A549 (cell line): Measurements from ENCODE around the gene MBTPS2.

Experiments
- CEBPB ChIP-seq, 2 experiments: fragments of >200 bp in 1 of 2; sonication (Bioruptor Twin) in 1 of 2; formaldehyde crosslinking in 1 of 2; IDR thresholded peaks; 2 replicates each; pipeline ENCODE4 v1.6.1; 2012 to 2016
- EP300 ChIP-seq, 2 experiments: fragments of >200 bp; sonication (Bioruptor Twin); formaldehyde crosslinking; IDR thresholded peaks; 2 replicates in 1 of 2; 3 replicates in 1 of 2; pipeline ENCODE4 v1.6.1; 2016 to 2017
- ESRRA ChIP-seq: fragments of 150-350 bp; IDR thresholded peaks from 2 replicates; pipeline ENCODE4 v1.6.1; 2014; ENCODE audit warnings: mild to moderate bottlenecking, low read length, borderline replicate concordance
- FOSL2 ChIP-seq, 2 experiments: fragments of 450-650 bp in 1 of 2; fragments of >200 bp in 1 of 2; sonication (Bioruptor Twin) in 1 of 2; formaldehyde crosslinking; IDR thresholded peaks; 2 replicates each; pipeline versions ENCODE4 v1.5.0 to v1.6.1; 2016 to 2020; ENCODE audit warnings: mild to moderate bottlenecking in 1 of 2, moderate library complexity in 1 of 2
- HDAC2 ChIP-seq: fragments of 200-600 bp; sonication (generic); IDR thresholded peaks from 2 replicates; pipeline ENCODE4 v1.6.1; 2016
- NR3C1 ChIP-seq: fragments of >200 bp; sonication (Bioruptor Twin); formaldehyde crosslinking; IDR thresholded peaks from 3 replicates; pipeline ENCODE4 v1.6.1; 2017
- POLR2A ChIP-seq: IDR thresholded peaks from 2 replicates; pipeline ENCODE4 v1.6.1; 2012; ENCODE audit warnings: mild to moderate bottlenecking, low read length
- SMC3 ChIP-seq: fragments of >200 bp; sonication (Bioruptor Twin); formaldehyde crosslinking; IDR thresholded peaks from 3 replicates; pipeline ENCODE4 v1.6.1; 2018; ENCODE audit warnings: inconsistent platforms
- SREBF2 ChIP-seq: fragments of 450-650 bp; IDR thresholded peaks from 2 replicates; pipeline ENCODE4 v1.6.1; 2014; ENCODE audit warnings: mild to moderate bottlenecking, moderate library complexity
- TF ChIP-seq, protein P1 (sequence below): IDR thresholded peaks from 2 replicates; pipeline ENCODE4 v1.6.1; 2012
- TF ChIP-seq, protein P2 (sequence below): fragments of >200 bp; sonication (Bioruptor Twin); formaldehyde crosslinking; IDR thresholded peaks from 3 replicates; pipeline ENCODE4 v1.5.1; 2016
- TF ChIP-seq, protein P3 (sequence below): fragments of 250-450 bp; sonication (Bioruptor Pico); IDR thresholded peaks from 2 replicates; pipeline ENCODE4 v1.5.0; 2021; ENCODE audit warnings: mild to moderate bottlenecking, moderate library complexity, borderline replicate concordance
- TF ChIP-seq, protein P4 (sequence below): IDR thresholded peaks from 2 replicates; pipeline ENCODE4 v1.6.1; 2012

DNA sequence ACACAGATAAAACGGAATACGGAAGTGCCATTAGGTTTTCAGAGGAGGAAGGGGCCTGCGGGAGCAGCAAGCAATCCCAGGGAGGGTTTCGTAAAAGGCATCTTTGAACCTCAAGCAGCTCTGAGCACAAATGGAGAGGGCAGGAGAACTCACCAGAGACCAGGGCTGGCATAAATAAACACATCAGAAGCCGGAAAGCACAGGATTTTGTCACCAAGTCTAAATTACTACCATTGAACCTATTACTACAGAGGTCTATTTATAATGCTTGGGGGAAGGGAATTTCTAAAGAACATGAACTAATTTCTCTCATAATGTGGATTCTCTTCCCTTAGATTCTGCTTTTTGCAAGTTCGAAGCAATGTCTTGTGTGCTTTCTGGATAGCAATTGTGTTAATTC lies 39.6 kb upstream of the MBTPS2 start:
- TF ChIP-seq, protein P1, sequence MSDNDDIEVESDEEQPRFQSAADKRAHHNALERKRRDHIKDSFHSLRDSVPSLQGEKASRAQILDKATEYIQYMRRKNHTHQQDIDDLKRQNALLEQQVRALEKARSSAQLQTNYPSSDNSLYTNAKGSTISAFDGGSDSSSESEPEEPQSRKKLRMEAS = no peak
- TF ChIP-seq, protein P2, sequence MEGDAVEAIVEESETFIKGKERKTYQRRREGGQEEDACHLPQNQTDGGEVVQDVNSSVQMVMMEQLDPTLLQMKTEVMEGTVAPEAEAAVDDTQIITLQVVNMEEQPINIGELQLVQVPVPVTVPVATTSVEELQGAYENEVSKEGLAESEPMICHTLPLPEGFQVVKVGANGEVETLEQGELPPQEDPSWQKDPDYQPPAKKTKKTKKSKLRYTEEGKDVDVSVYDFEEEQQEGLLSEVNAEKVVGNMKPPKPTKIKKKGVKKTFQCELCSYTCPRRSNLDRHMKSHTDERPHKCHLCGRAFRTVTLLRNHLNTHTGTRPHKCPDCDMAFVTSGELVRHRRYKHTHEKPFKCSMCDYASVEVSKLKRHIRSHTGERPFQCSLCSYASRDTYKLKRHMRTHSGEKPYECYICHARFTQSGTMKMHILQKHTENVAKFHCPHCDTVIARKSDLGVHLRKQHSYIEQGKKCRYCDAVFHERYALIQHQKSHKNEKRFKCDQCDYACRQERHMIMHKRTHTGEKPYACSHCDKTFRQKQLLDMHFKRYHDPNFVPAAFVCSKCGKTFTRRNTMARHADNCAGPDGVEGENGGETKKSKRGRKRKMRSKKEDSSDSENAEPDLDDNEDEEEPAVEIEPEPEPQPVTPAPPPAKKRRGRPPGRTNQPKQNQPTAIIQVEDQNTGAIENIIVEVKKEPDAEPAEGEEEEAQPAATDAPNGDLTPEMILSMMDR = no peak
- TF ChIP-seq POLR2A (no peak), CEBPB (IDR thresholded peaks at IDR 0.05) (no peak), FOSL2 (IDR thresholded peaks at IDR 0.05) (no peak), FOSL2 (CRISPR knock-in tag; IDR thresholded peaks at IDR 0.05) (no peak), NR3C1 (no peak), SMC3 (no peak), ESRRA (no peak), EP300 (IDR thresholded peaks at IDR 0.05) (no peak), HDAC2 (no peak), SREBF2 (no peak)
- TF ChIP-seq, protein P3, sequence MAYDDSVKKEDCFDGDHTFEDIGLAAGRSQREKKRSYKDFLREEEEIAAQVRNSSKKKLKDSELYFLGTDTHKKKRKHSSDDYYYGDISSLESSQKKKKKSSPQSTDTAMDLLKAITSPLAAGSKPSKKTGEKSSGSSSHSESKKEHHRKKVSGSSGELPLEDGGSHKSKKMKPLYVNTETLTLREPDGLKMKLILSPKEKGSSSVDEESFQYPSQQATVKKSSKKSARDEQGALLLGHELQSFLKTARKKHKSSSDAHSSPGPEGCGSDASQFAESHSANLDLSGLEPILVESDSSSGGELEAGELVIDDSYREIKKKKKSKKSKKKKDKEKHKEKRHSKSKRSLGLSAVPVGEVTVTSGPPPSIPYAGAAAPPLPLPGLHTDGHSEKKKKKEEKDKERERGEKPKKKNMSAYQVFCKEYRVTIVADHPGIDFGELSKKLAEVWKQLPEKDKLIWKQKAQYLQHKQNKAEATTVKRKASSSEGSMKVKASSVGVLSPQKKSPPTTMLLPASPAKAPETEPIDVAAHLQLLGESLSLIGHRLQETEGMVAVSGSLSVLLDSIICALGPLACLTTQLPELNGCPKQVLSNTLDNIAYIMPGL (CRISPR knock-in tag) = no peak
- TF ChIP-seq, protein P4, sequence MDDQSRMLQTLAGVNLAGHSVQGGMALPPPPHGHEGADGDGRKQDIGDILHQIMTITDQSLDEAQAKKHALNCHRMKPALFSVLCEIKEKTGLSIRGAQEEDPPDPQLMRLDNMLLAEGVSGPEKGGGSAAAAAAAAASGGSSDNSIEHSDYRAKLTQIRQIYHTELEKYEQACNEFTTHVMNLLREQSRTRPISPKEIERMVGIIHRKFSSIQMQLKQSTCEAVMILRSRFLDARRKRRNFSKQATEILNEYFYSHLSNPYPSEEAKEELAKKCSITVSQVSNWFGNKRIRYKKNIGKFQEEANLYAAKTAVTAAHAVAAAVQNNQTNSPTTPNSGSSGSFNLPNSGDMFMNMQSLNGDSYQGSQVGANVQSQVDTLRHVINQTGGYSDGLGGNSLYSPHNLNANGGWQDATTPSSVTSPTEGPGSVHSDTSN = no peak
